Measurements from ENCODE around the gene CIDEC. TPM values are rescaled to one million over a fixed set of nuclear protein-coding genes. Genes with fewer than 3 reads are reported as not detected.

CIDEC gene
- polyA plus RNA-seq, 3 donors = 0.08 TPM; not detected in 2

DNA sequence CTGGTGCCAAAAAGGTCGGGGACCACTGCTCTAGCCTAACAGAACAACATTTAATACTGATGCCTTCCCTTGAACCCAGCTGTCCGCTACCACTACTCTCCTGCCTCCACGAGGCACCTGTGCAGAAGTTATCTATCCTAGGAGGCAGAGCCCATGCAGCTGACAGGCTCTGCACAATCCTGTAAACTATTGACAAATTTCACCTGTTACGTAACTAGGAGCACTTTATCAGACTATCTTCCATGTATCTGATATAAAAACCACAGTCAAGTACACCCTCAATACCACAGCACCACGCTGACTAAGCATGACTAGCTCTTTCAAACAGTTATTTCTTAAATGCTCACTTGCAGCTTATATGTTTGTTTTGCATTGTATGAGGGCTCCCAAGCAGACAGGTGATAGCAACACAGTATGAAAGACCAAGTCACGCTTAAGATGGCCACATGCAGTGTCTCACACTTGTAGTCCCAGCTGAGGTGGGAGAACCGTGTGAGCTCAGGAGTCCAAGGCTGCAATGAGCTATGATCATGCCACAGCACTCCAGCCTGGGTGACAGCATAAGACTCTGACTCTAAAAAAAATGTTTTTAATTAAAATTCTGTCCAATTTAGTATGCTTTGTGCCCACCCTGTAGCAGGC, 32.4 kb upstream of the CIDEC start:
- whole genome bisulfite sequencing (ENCODE audit: insufficient coverage) = 14% methylated on average over 6 of the region's 7 CpGs
- intact Hi-C loops (cut with micrococcal nuclease) = no loop called here
- Histone ChIP-seq H2AFZ (ENCODE audit: insufficient read depth, low read depth, low read length, poor library complexity, severe bottlenecking) (no peak overlapping the region), H3K27ac (ENCODE audit: low read depth in 1 of 2, low read length in 2 of 2) (no peak overlapping the region), H3K9ac (ENCODE audit: insufficient read depth, low read length, poor library complexity, severe bottlenecking) (no peak overlapping the region), H4K20me1 (ENCODE audit: insufficient read depth, low read length) (no peaks in the 10 kb centered on the region), H3K4me3 (replicated peaks in 1 of 3; ENCODE audit: low read depth in 2 of 3, low read length in 3 of 3) (no peak overlapping the region), H3K79me2 (ENCODE audit: insufficient read depth, low read length) (no peaks in the 10 kb centered on the region), H3K27me3 (ENCODE audit: control insufficient read depth in 2 of 2, insufficient read depth in 2 of 2, low read length in 2 of 2) (no peaks in the 10 kb centered on the region), H3K4me2 (replicated peaks; ENCODE audit: extremely low read depth, low read length, poor library complexity, severe bottlenecking) (no peak overlapping the region), H3K9me3 (replicated peaks in 1 of 2; ENCODE audit: control insufficient read depth in 1 of 2, insufficient read depth in 1 of 2, low read length in 2 of 2) (no peaks in the 10 kb centered on the region), H3K36me3 (replicated peaks in 1 of 2; ENCODE audit: control insufficient read depth in 1 of 2, insufficient read depth in 2 of 2, low read length in 2 of 2) (no peaks in the 10 kb centered on the region), H3K4me1 (ENCODE audit: control insufficient read depth in 1 of 2, insufficient read depth in 2 of 2, low read length in 2 of 2) (peaks cover 34 to 46% of the 10 kb centered on the region in 2 donors)
- Mint-ChIP-seq H3K9me3 (no peaks in the 10 kb centered on the region), H3K36me3 (no peaks in the 10 kb centered on the region), H3K27me3 (ENCODE audit: low read depth in 3 of 3) (no peaks in the 10 kb centered on the region), H3K4me1 (peaks cover 46% of the 10 kb centered on the region), H3K4me3 (peak overlapping the region in 1 of 2 donors; percentile 59), H3K27ac (peak overlapping the region in 2 of 7 donors; percentile 28 to 77)
- TF ChIP-seq, protein P1, sequence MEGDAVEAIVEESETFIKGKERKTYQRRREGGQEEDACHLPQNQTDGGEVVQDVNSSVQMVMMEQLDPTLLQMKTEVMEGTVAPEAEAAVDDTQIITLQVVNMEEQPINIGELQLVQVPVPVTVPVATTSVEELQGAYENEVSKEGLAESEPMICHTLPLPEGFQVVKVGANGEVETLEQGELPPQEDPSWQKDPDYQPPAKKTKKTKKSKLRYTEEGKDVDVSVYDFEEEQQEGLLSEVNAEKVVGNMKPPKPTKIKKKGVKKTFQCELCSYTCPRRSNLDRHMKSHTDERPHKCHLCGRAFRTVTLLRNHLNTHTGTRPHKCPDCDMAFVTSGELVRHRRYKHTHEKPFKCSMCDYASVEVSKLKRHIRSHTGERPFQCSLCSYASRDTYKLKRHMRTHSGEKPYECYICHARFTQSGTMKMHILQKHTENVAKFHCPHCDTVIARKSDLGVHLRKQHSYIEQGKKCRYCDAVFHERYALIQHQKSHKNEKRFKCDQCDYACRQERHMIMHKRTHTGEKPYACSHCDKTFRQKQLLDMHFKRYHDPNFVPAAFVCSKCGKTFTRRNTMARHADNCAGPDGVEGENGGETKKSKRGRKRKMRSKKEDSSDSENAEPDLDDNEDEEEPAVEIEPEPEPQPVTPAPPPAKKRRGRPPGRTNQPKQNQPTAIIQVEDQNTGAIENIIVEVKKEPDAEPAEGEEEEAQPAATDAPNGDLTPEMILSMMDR (IDR thresholded peaks at IDR 0.05) = no peak
- peak in 1 of 3 donors; percentile 11 for DNase-seq

DNA sequence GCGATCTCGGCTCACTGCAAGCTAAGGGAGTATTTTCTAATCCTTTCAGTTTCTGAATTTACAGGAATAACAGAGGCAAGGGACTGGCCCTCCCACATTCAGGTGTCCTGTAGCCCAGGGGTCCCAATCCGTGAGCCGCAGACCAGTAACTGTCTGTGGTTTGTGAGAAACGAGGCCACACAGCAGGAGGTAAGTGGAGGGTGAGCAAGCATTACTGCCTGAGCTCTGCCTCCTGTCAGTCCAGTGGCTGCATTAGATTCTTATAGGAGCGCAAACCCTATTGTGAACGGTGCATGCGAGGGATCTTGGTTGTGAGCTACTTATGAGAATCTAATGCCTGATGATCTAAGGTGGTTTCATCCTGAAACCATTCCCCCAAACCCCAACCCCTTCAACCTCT, 31.8 kb upstream of the CIDEC start:
- H3K27me3 Mint-ChIP-seq (ENCODE audit: low read depth in 3 of 3) = no peaks in the 10 kb centered on the region
- Histone ChIP-seq H3K79me2 (ENCODE audit: insufficient read depth, low read length) (no peaks in the 10 kb centered on the region), H3K4me1 (ENCODE audit: control insufficient read depth in 1 of 2, insufficient read depth in 2 of 2, low read length in 2 of 2) (peaks cover 28 to 40% of the 10 kb centered on the region in 2 donors), H3K9me3 (replicated peaks in 1 of 2; ENCODE audit: control insufficient read depth in 1 of 2, insufficient read depth in 1 of 2, low read length in 2 of 2) (no peaks in the 10 kb centered on the region), H3K27ac (ENCODE audit: low read depth in 1 of 2, low read length in 2 of 2) (no peak overlapping the region), H3K27me3 (ENCODE audit: control insufficient read depth in 2 of 2, insufficient read depth in 2 of 2, low read length in 2 of 2) (no peaks in the 10 kb centered on the region), H3K4me3 (replicated peaks in 1 of 3; ENCODE audit: low read depth in 2 of 3, low read length in 3 of 3) (no peak overlapping the region), H3K9ac (ENCODE audit: insufficient read depth, low read length, poor library complexity, severe bottlenecking) (no peak overlapping the region), H3K36me3 (replicated peaks in 1 of 2; ENCODE audit: control insufficient read depth in 1 of 2, insufficient read depth in 2 of 2, low read length in 2 of 2) (no peaks in the 10 kb centered on the region), H2AFZ (ENCODE audit: insufficient read depth, low read depth, low read length, poor library complexity, severe bottlenecking) (no peak overlapping the region), H4K20me1 (ENCODE audit: insufficient read depth, low read length) (no peaks in the 10 kb centered on the region), H3K4me2 (replicated peaks; ENCODE audit: extremely low read depth, low read length, poor library complexity, severe bottlenecking) (no peak overlapping the region)
- WGBS (ENCODE audit: insufficient coverage) = 24% methylated on average over 5 of the region's 8 CpGs
- intact Hi-C loops (cut with micrococcal nuclease) = no loop called here
- H3K4me1 Mint-ChIP-seq = peaks cover 43% of the 10 kb centered on the region
- DNase-seq = no peak
- peak overlapping the region in 1 of 7 donors; percentile 77 for H3K27ac Mint-ChIP-seq
- TF ChIP-seq, protein P1 (IDR thresholded peaks at IDR 0.05) = no peak
- H3K36me3 Mint-ChIP-seq = no peaks in the 10 kb centered on the region
- H3K9me3 Mint-ChIP-seq = no peaks in the 10 kb centered on the region
- peak overlapping the region in 1 of 2 donors; percentile 59 for H3K4me3 Mint-ChIP-seq

Data from CD14-positive monocyte (primary cell).